HL-60 (cell line): ENCODE results near the gene COLEC12.

Source experiments
- GABPA ChIP-seq: IDR thresholded peaks from 2 replicates; pipeline ENCODE4 v1.6.1; 2012; ENCODE audit warnings: low read depth
- POLR2AphosphoS5 ChIP-seq: IDR thresholded peaks from 2 replicates; pipeline ENCODE4 v1.6.1; 2012; ENCODE audit warnings: low read depth
- TF ChIP-seq, protein P1 (sequence below): IDR thresholded peaks from one replicate; pipeline ENCODE4 v1.5.1; 2011; ENCODE audit warnings: low read length, control low read depth, inconsistent platforms; ENCODE audit not compliant: insufficient read depth
- TF ChIP-seq, protein P2 (sequence below): IDR thresholded peaks from 2 replicates; pipeline ENCODE4 v1.6.1; 2012; ENCODE audit warnings: low read depth; ENCODE audit not compliant: insufficient replicate concordance

DNA sequence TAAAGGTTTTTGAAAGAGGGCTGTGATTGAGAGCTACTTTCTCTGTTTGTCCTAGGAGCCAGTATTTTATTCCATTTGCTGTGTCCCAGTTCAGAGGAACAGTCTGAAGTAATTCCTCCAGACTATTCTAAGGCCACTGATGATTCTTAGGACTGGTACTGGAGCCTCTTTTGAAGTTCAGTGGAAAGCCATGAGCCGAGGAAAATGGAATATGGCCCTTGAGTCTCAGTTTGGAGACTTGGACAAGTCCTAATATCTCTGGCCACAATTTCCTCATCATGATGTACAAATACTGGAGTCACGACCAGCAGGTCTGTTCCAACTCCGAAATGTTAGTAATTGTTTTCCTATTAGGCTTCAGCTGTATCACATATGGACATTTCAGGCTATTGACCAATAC is 7.1 kb upstream of the COLEC12 start:
- TF ChIP-seq, protein P1, sequence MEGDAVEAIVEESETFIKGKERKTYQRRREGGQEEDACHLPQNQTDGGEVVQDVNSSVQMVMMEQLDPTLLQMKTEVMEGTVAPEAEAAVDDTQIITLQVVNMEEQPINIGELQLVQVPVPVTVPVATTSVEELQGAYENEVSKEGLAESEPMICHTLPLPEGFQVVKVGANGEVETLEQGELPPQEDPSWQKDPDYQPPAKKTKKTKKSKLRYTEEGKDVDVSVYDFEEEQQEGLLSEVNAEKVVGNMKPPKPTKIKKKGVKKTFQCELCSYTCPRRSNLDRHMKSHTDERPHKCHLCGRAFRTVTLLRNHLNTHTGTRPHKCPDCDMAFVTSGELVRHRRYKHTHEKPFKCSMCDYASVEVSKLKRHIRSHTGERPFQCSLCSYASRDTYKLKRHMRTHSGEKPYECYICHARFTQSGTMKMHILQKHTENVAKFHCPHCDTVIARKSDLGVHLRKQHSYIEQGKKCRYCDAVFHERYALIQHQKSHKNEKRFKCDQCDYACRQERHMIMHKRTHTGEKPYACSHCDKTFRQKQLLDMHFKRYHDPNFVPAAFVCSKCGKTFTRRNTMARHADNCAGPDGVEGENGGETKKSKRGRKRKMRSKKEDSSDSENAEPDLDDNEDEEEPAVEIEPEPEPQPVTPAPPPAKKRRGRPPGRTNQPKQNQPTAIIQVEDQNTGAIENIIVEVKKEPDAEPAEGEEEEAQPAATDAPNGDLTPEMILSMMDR = no peak
- no peak for TF ChIP-seq POLR2AphosphoS5
- TF ChIP-seq, protein P2, sequence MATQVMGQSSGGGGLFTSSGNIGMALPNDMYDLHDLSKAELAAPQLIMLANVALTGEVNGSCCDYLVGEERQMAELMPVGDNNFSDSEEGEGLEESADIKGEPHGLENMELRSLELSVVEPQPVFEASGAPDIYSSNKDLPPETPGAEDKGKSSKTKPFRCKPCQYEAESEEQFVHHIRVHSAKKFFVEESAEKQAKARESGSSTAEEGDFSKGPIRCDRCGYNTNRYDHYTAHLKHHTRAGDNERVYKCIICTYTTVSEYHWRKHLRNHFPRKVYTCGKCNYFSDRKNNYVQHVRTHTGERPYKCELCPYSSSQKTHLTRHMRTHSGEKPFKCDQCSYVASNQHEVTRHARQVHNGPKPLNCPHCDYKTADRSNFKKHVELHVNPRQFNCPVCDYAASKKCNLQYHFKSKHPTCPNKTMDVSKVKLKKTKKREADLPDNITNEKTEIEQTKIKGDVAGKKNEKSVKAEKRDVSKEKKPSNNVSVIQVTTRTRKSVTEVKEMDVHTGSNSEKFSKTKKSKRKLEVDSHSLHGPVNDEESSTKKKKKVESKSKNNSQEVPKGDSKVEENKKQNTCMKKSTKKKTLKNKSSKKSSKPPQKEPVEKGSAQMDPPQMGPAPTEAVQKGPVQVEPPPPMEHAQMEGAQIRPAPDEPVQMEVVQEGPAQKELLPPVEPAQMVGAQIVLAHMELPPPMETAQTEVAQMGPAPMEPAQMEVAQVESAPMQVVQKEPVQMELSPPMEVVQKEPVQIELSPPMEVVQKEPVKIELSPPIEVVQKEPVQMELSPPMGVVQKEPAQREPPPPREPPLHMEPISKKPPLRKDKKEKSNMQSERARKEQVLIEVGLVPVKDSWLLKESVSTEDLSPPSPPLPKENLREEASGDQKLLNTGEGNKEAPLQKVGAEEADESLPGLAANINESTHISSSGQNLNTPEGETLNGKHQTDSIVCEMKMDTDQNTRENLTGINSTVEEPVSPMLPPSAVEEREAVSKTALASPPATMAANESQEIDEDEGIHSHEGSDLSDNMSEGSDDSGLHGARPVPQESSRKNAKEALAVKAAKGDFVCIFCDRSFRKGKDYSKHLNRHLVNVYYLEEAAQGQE = no peak
- no peak for TF ChIP-seq GABPA
